Astrocyte (in vitro differentiated cells and primary cell): ENCODE measurements around the gene ELP4. TPM values are rescaled to one million over a fixed set of nuclear protein-coding genes. Genes with fewer than 3 reads are reported as not detected.

Source experiments
- DNase-seq: peaks from one replicate; pipeline ENCODE4 v3.0.0-alpha.2; 2010; ENCODE audit warnings: low read depth
- FAIRE-seq: peaks from 2 replicates; lab custom pipeline; 2011; peaks lifted over from hg19 to GRCh38; lab: Jason Lieb, UNC
- H2AFZ ChIP-seq: 2 replicates; pipeline ENCODE4 v1.6.0; 2012; ENCODE audit warnings: low read depth, low read length, inconsistent platforms
- H3K27ac ChIP-seq: 2 replicates; pipeline ENCODE4 v1.5.1; 2011; ENCODE audit warnings: low read depth, low read length, inconsistent platforms
- H3K27me3 ChIP-seq: 2 replicates; pipeline ENCODE4 v1.6.0; 2011; ENCODE audit warnings: low read length, inconsistent platforms; ENCODE audit not compliant: insufficient read depth
- H3K36me3 ChIP-seq: 2 replicates; pipeline ENCODE4 v1.5.1; 2011; ENCODE audit warnings: low read length, inconsistent platforms; ENCODE audit not compliant: insufficient read depth
- H3K4me1 ChIP-seq: 2 replicates; pipeline ENCODE4 v1.5.1; 2011; ENCODE audit warnings: low read length, inconsistent platforms; ENCODE audit not compliant: insufficient read depth
- H3K4me2 ChIP-seq: 2 replicates; pipeline ENCODE4 v1.6.0; 2012; ENCODE audit warnings: low read length, inconsistent platforms
- H3K4me3 ChIP-seq: 2 replicates; pipeline ENCODE4 v1.5.1; 2011; ENCODE audit warnings: low read depth, mild to moderate bottlenecking, low read length, inconsistent platforms; ENCODE audit not compliant: insufficient read depth
- H3K79me2 ChIP-seq: 2 replicates; pipeline ENCODE4 v1.6.0; 2012; ENCODE audit warnings: mild to moderate bottlenecking, low read length, inconsistent platforms; ENCODE audit not compliant: insufficient read depth
- H3K9ac ChIP-seq: 2 replicates; pipeline ENCODE4 v1.6.0; 2012; ENCODE audit warnings: mild to moderate bottlenecking, low read length, inconsistent platforms
- H3K9me3 ChIP-seq: 2 replicates; pipeline ENCODE4 v1.5.1; 2012; ENCODE audit warnings: low read depth, mild to moderate bottlenecking, low read length, inconsistent platforms; ENCODE audit not compliant: insufficient read depth
- H4K20me1 ChIP-seq: 2 replicates; pipeline ENCODE4 v1.6.0; 2012; ENCODE audit warnings: low read length, inconsistent platforms; ENCODE audit not compliant: insufficient read depth
- H3K27ac Mint-ChIP-seq: one replicate; pipeline ENCODE4 v1.8.0; 2021; ENCODE audit warnings: mild to moderate bottlenecking, mixed read lengths; ENCODE audit not compliant: unreplicated experiment
- H3K27me3 Mint-ChIP-seq: one replicate; pipeline ENCODE4 v1.8.0; 2021; ENCODE audit warnings: low read depth, mixed read lengths; ENCODE audit not compliant: unreplicated experiment
- H3K36me3 Mint-ChIP-seq: one replicate; pipeline ENCODE4 v1.8.0; 2021; ENCODE audit warnings: low read depth, mixed read lengths; ENCODE audit not compliant: unreplicated experiment
- H3K4me1 Mint-ChIP-seq: one replicate; pipeline ENCODE4 v1.8.0; 2021; ENCODE audit warnings: low read depth, mixed read lengths; ENCODE audit not compliant: unreplicated experiment
- H3K4me3 Mint-ChIP-seq: one replicate; pipeline ENCODE4 v1.8.0; 2021; ENCODE audit warnings: mild to moderate bottlenecking, moderate library complexity, mixed read lengths; ENCODE audit not compliant: unreplicated experiment
- H3K9me3 Mint-ChIP-seq: one replicate; pipeline ENCODE4 v1.8.0; 2021; ENCODE audit warnings: mild to moderate bottlenecking, mixed read lengths; ENCODE audit not compliant: unreplicated experiment
- EZH2 ChIP-seq: IDR thresholded peaks from 2 replicates; pipeline ENCODE4 v1.6.1; 2012; ENCODE audit warnings: mild to moderate bottlenecking, low read length, inconsistent platforms; ENCODE audit not compliant: insufficient read depth
- total RNA-seq: library from RNA; stranded (reverse); gene quantifications from 2 replicates; pipeline ENCODE4 v1.2.1, GENCODE V29; 2021
- TF ChIP-seq, protein P1 (sequence below): IDR thresholded peaks from 2 replicates; pipeline ENCODE4 v1.5.1; 2011; ENCODE audit warnings: low read depth, mild to moderate bottlenecking, inconsistent platforms, low read length, moderate library complexity; ENCODE audit not compliant: insufficient read depth

Gene ELP4
- total RNA-seq, 1 donor from 2014 or later, result 12.9 TPM

DNA sequence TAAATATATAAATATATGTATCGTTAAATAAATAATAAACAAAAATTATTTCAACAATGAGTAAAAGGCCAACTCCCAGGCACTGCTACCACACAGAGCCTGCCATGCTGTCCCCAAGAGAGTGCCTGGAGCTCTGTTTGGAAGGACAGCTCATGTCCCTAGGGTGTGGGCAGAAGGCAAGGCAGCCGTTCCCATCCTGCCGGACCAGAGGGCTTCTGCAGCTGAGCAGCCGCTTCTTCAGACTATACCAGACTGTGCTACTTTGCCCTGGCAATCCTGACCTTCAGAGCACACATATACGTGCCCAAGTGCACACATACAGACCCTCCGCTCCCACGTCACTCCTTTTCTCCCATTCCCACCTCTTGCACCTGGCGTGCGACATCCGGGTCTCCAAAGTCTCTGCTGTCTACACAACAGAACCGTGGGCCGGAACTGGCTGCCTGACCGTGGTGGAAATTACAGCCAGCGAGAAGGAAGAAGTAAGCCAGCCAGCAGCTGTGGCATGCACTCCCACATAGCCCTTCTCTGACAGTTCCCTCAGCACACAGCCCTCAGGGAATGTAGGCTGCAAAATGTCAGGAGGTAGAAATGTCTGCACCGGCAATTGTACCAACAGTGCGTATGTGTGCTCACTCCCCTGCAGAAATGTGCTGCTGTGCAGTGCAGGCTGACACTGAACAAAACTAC is 277.6 kb downstream of the ELP4 start:
- Histone ChIP-seq H3K4me1 (no peaks in the 10 kb centered on the region), H3K36me3 (peaks cover 7% of the 10 kb centered on the region), H2AFZ (no peak overlapping the region), H3K79me2 (no peaks in the 10 kb centered on the region), H3K4me3 (no peak overlapping the region), H3K27ac (no peak overlapping the region), H4K20me1 (peaks cover 3% of the 10 kb centered on the region), H3K9me3 (no peaks in the 10 kb centered on the region), H3K9ac (no peak overlapping the region), H3K27me3 (no peaks in the 10 kb centered on the region), H3K4me2 (no peak overlapping the region)
- peak overlapping the region; percentile 50 for H3K27ac Mint-ChIP-seq
- no peak overlapping the region for H3K4me3 Mint-ChIP-seq
- TF ChIP-seq, protein P1, sequence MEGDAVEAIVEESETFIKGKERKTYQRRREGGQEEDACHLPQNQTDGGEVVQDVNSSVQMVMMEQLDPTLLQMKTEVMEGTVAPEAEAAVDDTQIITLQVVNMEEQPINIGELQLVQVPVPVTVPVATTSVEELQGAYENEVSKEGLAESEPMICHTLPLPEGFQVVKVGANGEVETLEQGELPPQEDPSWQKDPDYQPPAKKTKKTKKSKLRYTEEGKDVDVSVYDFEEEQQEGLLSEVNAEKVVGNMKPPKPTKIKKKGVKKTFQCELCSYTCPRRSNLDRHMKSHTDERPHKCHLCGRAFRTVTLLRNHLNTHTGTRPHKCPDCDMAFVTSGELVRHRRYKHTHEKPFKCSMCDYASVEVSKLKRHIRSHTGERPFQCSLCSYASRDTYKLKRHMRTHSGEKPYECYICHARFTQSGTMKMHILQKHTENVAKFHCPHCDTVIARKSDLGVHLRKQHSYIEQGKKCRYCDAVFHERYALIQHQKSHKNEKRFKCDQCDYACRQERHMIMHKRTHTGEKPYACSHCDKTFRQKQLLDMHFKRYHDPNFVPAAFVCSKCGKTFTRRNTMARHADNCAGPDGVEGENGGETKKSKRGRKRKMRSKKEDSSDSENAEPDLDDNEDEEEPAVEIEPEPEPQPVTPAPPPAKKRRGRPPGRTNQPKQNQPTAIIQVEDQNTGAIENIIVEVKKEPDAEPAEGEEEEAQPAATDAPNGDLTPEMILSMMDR, result no peak
- no peak for TF ChIP-seq EZH2
- H3K9me3 Mint-ChIP-seq, result no peaks in the 10 kb centered on the region
- H3K27me3 Mint-ChIP-seq, result peaks cover 5% of the 10 kb centered on the region
- FAIRE-seq (no peak), DNase-seq (no peak)
- peaks cover 7% of the 10 kb centered on the region for H3K4me1 Mint-ChIP-seq
- no peaks in the 10 kb centered on the region for H3K36me3 Mint-ChIP-seq

DNA sequence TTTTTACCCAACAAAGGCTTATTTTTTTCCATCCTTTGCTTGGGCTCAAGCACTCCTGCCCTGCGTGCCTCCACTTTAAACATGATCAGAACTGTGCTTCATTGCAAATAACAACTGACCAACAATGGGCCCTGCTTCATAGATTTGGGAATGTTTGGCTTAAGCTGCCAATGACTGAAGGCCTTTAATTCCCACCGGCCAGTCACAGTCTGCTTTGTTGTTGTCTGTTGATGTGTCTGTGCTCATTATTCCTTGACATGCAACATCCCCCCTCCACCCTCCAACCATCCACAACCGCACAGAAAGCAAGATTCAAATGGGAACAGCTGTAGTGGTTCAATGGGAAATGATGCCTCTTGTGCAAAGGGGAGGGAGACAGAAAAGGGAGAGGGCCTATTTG is 278.5 kb downstream of the ELP4 start:
- Mint-ChIP-seq H3K27me3 (peaks cover 10% of the 10 kb centered on the region), H3K36me3 (no peaks in the 10 kb centered on the region), H3K9me3 (no peaks in the 10 kb centered on the region), H3K4me1 (peaks cover 7% of the 10 kb centered on the region), H3K4me3 (no peak overlapping the region), H3K27ac (no peak overlapping the region)
- Histone ChIP-seq H4K20me1 (peaks cover 3% of the 10 kb centered on the region), H3K36me3 (peaks cover 10% of the 10 kb centered on the region), H2AFZ (no peak overlapping the region), H3K4me1 (no peaks in the 10 kb centered on the region), H3K9me3 (no peaks in the 10 kb centered on the region), H3K4me2 (no peak overlapping the region), H3K79me2 (no peaks in the 10 kb centered on the region), H3K27me3 (no peaks in the 10 kb centered on the region), H3K4me3 (no peak overlapping the region), H3K9ac (no peak overlapping the region), H3K27ac (no peak overlapping the region)
- FAIRE-seq, result no peak
- no peak for DNase-seq
- no peak for TF ChIP-seq EZH2
- TF ChIP-seq, protein P1, result no peak

DNA sequence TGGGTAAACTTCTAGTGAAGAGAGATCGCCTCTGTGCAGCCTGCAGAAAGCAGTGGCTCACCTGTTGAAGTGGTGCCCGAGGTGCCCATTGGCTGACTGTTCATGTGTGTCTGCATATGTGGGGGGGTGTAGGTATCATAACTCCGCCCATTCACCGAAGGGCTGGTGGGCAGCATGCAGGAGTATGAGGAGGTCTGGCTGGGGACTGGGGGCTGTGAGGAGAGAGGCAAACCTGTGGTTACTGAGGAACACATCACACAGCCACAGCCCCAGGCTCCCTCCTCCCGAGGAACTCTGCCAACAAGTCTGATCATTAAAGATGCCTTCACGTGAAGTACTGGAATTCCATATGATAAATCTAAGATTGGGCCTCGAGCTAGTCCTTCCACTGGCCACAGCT is 281.1 kb downstream of the ELP4 start:
- Histone ChIP-seq H3K27ac (no peak overlapping the region), H4K20me1 (peaks cover 3% of the 10 kb centered on the region), H3K4me1 (no peaks in the 10 kb centered on the region), H3K4me3 (no peak overlapping the region), H2AFZ (no peak overlapping the region), H3K9me3 (no peaks in the 10 kb centered on the region), H3K9ac (no peak overlapping the region), H3K79me2 (no peaks in the 10 kb centered on the region), H3K4me2 (no peak overlapping the region), H3K27me3 (no peaks in the 10 kb centered on the region), H3K36me3 (peaks cover 17% of the 10 kb centered on the region)
- H3K4me3 Mint-ChIP-seq, result no peak overlapping the region
- FAIRE-seq (no peak), DNase-seq (no peak)
- peaks cover 3% of the 10 kb centered on the region for H3K36me3 Mint-ChIP-seq
- H3K4me1 Mint-ChIP-seq, result peaks cover 7% of the 10 kb centered on the region
- H3K27me3 Mint-ChIP-seq, result peaks cover 20% of the 10 kb centered on the region
- H3K9me3 Mint-ChIP-seq, result no peaks in the 10 kb centered on the region
- no peak for TF ChIP-seq EZH2
- TF ChIP-seq, protein P1, result no peak
- no peak overlapping the region for H3K27ac Mint-ChIP-seq
